Hindlimb muscle (tissue), 1 donor: ENCODE data around the gene NCF1. TPM values are rescaled to one million over a fixed set of nuclear protein-coding genes. Genes with fewer than 3 reads are reported as not detected.
"Not testable (repeated sequence)": the region's sequence is repeated elsewhere in the genome, so short reads cannot be mapped to it uniquely, and the experiment has no call there.

Experiments used
- DNase-seq: peaks from one replicate; pipeline ENCODE4 v3.0.0-alpha.2; 2013
- polyA plus RNA-seq: library from polyadenylated mRNA; unstranded; fragments of 120-200 nt; gene quantifications from one replicate; pipeline ENCODE4 v1.2.1, GENCODE V29; 2013; ENCODE audit not compliant: insufficient read length

The NCF1 gene
- 1.6 TPM for polyA plus RNA-seq

DNA sequence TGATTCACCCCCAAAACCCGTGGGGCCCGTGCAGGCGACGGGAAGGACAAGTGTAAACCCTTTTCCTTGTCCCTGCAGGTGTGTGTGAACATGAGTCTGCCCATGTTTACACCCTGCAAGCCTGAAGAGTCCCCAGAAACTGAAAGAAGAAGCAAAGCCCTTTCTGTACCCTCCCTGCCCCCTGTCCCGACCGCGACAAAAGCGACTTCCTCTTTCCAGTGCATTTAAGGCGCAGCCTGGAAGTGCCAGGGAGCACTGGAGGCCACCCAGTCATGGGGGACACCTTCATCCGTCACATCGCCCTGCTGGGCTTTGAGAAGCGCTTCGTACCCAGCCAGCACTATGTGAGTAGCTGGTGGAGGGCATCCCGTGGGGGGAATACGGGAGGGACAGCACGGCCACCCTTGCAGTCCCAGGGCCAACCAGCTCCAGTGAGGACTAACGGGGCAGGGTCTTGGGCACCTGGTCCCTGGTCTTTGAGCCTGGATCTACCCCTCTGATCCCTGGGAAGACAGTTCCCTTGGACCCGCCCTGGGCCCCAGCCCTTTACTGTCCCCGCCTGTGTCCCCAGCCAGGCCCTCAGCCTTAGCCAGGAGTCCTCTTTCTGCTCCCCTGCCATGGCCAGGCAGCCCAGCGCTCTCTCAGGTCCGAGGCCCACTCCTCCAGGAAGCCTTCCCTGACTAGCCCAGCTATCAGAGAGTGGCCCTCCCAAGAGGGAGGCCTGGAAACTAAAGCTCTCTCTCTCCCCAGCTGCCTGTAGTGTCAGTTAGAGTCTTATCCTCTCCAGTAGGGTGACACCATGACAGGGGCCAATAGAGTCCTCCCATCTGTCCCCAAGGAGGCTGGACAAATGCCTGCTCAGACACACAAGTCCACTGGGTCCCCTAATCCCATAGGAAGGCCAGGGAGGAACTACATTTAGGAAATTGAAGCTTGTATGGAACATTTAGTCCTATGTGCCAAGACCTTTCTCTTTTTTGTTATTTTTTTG, at the start of gene NCF1:
Gene NCF1, plus strand, starts transcription at position 252 of the 991 bp plus-strand sequence. Its CDS starts 21 bp downstream, at position 273.
- not testable (repeated sequence) for DNase-seq

DNA sequence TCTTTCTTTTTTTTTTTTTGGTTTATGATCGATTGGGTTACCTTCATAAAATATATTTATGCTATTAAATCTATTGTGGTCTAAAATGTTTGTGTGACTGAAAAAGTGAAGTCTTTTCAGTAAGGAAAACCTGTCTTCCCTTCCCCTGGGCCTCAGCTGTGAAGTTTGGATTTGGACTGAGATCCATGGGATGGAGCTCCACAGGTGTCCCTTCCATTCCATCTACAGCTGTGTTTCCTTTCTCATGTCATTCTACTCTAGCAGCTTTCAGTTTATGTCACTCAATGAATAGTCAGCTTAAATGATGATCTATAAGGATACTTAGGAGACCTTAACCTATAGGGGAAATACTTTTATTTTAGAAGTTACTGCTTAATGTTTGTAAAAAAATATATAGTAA, 48.0 kb upstream of the NCF1 start:
- DNase-seq = no peak

DNA sequence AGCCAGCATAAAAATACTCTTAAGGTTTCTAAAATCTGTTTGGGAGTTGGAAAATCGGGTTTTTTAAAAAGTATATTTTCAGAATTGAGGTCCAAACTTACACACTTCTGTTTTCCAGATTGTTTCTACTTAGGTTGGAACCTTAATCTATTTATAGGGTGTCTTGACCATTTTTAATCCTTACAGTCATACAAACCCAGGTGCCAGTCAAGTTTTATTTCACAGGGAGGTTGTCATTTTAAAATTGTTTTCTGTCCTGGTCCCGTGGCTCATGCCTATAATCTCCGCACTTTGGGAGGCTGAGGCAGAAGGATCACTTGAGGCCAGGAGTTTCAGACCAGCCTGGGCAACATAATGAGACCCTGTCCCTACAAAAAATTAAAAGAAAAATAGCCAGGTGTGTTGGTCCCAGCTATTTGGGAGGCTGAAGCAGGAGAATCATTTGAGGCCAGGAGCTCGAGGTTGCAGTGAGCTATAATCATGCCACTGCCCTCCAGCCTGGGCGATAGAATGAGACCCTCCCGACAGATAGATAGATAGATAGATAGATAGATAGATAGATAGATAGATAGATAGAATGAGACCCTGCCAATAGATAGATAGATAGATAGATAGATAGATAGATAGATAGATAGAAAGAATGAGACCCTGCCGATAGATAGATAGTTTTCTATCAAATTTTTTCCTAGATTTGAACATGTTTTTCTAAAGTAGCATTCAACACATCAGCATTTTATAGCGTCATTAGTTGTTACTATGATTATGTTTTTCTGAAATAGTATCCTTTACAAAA, 47.3 kb upstream of the NCF1 start:
- no peak for DNase-seq

DNA sequence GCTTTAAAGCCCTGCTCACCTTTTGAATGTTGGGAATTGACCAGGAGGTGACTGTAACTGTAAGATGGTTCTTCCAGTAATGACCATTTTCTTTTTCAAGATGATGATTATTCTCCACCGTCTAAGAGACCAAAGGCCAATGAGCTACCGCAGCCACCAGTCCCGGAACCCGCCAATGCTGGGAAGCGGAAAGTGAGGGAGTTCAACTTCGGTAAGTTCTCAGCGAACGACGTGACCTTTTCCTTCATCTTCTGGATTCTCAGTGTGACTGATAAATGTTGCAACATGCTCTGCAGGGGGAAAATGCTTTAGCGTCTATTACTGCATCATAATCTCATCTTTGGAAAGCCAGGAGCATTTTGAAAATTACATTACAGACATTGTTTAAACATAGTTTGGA, 45.1 kb upstream of the NCF1 start:
- DNase-seq = not testable (repeated sequence)

DNA sequence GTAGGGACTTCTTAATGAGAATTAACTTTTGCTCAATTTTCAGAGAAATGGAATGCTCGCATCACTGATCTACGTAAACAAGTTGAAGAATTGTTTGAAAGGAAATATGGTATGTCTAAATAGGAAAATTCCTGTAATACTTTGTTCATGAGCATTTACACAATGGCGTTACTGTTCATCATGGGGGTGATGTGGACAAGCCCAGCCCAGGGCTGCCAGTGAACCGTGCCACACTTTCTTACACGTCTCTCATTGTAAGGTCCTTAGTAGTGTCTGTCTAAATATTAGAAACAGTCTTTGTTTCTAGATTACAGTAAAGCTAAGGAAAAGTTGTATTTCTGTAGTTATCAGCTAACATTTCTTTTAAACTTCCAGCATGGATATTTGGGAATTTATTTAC, 43.6 kb upstream of the NCF1 start:
- DNase-seq = not testable (repeated sequence)

DNA sequence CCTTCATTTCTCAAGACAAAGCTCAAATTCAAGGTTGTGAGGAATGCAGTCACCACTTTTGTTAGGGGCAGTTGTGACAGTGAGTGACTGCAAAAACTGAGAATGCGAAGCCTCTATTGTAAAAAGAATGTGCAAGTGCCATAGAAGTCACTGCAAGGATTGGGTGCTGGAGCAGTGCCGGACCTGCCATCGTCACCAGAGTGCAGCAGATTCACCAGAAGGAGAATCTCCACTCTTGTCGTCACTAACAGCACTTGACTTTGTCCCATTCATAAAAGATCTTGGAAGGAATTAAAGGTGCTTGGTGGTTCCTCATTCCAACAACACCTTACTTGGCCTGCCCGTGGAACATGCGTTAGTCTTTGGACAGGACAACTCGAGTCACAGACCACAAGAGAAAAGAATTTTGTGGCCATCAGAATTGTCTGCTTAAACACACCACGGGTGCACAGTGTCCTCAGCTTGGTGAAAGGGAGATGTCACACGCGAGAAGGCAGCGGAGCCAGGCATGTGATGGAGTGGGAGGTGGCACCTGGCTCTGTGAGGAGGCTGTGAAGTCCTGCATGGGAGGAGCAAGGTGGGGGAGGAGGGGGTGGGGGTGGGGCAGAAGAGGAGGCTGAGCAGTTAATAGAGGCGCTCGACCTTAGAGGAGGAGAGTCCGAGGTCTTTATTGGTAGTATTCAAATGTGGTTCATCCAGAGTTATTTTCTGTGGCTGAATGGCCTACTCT, 33.7 kb upstream of the NCF1 start:
- not testable (repeated sequence) for DNase-seq

DNA sequence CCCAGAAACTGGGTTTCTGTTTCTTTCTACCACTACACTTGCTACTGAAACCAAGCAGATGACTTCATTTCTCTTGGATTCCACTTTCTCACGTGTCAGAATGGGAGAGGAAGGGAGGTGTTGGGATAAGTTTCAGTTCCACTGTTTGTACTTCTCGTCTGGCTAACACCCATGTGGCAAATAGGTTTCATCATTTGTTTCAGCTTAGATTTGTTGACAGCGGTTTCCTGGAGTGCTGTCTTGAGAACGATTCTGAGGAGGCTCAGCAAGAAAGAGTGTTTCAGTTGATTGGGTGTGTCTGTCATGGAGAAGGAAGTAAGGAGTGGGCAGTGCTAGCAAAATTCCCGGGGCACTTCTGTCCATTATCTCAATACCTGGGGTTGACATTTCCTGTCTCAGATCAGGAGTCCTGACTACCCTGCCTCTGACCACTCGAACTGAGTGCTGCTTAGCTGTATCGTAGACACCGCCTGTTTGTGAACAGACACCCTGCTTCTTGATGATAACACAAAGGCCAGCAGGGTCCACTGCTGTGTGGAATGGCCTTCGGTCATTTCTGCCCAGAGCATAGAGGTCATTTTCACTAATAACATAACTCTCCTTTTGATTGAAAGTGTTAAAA, 29.8 kb upstream of the NCF1 start:
- DNase-seq = not testable (repeated sequence)

DNA sequence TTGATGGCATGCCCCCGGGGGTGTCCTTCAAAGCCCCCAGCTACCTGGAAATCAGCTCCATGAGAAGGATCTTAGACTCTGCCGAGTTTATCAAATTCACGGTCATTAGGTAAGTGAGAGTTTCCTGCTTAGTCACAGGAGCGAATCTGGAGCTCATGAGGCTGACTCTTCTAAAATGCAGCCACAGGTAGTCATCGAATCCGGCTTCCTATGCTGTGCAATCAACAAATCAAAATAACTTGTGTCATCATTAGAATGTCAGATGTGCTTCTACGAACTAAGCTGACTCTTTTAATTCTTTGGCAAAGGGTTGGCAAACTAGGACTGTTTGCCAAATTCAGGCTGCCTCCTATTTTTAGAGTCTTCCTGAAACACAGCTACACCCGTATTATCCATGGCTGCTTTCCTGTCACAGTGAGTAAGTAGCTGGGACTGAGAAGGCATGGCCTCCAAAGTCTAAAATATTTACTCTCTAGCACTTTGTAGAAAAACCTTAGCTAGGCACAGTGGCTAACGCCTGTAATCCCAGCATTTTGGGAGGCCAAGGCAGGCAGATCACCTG, 19.8 kb upstream of the NCF1 start:
- not testable (repeated sequence) for DNase-seq

DNA sequence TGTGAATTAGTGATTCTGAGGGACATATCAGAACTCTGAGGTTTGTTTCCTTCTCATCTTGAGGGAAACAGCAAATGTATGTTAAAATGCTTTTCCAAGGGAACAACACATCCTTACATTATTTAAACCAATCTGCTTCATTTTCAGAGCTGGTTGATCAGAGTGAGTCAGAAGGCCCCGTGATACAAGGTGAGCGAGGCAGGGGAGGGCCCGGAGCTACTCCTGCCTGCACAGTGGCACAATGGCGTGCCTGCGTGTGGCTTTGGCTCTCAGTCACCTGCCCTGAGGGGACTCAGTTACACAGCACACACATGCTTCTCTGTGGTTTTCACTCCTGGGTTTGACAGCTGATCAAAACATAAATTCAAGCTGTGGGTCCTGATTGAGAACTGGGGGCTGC, 17.1 kb upstream of the NCF1 start:
- DNase-seq = not testable (repeated sequence)

DNA sequence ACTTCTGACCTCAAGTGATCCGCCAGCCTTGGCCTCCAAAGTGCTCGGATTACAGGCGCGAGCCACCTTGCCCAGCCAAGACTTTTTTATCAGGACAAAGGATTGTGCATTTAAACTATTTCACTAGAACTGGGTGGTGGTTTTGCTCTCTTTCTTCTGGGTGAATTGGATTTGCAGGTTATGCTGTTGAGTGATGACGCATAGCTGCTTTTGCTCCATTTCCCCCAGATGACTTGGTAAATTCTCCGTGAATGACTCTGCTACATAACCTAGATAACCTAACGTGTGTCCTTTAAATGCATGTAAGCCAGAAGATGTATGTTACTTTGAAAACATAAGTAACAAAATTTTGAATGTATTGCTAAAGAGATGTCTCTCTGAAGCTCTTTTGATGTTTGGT, 15.5 kb upstream of the NCF1 start:
- not testable (repeated sequence) for DNase-seq

DNA sequence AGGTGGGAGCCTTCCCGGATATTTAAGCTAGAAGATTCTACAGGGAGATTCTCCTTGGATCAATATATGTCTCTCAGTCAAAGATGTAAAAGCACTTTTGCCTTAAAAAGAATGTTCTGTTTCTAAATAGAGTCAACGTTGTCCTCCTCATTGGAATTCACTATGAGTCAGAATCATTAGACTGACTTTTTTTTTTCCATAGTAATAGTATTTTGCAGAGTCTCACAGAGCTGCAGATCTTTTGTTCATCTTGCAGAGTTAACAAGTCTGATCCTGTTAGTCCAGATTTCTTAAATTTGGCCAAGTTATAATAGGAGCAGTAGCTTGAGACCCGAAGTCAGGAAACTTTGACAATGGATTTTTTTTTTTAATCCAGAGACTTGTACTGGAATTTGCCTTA, 14.8 kb upstream of the NCF1 start:
- not testable (repeated sequence) for DNase-seq

DNA sequence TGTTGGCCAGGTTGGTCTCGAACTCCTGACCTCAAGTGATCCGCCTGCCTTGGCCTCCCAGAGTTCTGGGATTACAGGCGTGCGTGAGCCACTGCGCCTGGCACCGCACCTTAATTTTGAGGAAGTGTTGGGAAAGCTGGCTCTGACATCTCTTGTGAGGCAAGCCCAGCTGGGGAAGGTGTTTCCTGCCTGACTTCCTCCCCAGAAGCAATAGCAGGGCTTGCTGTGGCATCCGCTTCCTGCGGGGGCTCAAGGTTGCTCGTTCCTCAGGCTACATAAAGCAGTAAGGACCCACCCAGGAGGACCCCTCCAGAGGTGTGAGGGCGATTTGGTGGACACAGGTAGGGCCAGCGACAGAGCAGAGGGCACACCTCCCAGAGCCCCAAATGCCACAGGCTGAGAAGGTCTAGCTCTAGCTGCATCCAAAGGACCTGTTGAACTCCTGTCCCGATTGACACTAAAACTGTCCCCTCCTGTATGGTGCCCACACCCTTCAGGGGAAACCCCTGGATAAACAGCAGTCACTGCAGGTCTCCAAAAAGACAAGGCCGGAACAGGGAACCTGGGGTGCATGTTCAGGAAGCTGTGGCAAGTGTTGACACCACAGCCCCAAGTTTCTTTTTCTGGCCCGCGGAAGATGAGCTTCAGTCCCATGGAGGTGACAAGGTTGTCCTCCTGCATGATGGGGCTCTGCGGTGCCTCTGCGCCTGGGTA, 8.4 kb upstream of the NCF1 start:
- DNase-seq = not testable (repeated sequence)

DNA sequence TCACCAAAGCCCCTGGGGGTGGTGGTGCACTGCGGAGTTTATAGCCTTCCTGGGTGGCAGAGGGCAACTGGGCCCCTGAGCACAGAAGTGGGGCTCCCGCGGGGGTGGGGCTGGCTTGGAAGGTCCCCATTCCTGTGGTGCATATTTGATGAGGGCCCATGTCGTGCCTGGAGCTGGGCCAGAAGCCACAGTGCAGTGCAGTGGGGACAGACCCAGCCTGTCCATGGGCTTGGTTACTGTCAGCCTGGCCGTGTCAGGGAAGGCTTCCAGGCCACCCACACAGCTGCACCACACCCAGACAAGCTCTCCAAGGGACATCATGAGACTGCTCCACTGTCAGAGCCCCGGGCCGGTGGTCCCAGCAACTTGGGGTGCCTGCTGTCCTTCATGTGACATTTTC, 7.3 kb upstream of the NCF1 start:
- not testable (repeated sequence) for DNase-seq

DNA sequence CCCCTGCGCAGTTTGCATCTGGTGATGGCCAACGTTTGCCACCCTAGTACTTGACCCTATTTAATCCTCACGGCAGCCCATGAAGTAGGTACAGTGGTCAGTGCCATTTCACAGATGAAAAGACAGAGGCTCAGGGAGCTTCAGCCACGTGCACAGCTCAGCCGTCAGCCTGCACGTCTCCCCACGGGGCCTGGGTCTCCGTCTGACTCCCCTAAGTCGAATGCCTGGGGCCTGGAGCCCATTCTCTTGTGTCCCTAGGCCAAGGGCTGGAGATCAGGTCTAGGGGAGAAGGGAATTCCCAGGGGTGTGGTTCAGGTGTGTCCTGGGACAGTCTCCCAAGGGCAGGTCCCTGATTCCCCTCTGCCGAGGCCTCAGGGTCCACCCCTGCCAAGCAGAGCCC, 6.8 kb upstream of the NCF1 start:
- DNase-seq = not testable (repeated sequence)

DNA sequence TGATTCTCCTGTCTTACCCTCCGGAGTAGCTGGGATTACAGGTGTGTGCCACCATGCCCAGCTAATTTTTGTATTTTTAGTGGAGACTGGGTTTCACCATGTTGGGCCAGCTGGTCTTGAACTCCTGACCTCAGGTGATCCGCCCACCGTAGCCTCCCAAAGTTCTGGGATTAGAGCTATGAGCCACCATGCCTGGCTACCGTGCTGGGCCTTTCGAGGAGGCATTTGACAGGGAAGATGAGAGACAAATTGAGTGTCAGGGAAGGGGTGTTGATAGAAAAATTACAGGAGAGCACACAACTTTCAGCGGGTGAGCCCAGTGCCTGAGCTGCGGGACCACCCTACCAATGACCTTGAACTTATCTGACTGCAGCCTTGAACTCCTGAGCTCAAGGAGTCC, 3.7 kb upstream of the NCF1 start:
- not testable (repeated sequence) for DNase-seq

DNA sequence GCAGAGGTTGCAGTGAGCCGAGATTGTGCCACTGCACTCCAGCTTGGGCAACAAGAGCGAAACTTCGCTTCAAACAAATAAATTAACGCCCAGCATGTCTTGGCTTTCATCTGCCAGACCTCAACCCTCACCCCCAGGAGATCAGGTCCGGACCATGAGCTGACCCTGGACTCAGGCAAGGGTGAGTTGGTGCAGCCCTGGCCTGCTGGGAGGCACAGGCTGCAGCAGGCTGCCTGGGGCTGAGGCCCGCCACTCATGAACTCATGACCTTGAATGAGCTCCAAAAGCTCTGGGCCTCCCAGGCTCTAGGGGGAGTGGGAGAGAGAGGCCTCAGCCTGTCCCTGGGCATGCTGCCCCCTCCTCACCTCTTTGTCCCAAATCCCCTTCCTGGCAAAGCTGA, 1.7 kb upstream of the NCF1 start:
- not testable (repeated sequence) for DNase-seq

DNA sequence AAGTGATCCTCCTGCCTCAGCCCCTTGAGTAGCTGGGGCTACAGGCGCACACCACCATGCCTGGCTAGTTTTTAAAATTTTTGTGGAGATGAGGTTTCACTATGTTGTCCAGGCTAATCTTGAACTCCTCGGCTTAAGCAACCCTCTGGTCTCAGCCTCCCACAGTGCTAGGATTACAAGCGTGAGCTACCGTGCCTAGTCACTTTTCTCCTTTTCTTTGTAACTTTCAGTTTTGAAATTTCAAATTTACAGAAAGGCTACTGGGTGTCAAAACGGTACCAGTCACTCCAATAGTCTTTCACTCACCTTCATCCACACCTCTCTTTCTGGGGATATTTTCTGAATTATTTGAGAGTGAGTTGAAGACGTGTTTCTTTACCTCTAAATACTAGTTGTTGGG, 1.3 kb downstream of the NCF1 start:
- not testable (repeated sequence) for DNase-seq

DNA sequence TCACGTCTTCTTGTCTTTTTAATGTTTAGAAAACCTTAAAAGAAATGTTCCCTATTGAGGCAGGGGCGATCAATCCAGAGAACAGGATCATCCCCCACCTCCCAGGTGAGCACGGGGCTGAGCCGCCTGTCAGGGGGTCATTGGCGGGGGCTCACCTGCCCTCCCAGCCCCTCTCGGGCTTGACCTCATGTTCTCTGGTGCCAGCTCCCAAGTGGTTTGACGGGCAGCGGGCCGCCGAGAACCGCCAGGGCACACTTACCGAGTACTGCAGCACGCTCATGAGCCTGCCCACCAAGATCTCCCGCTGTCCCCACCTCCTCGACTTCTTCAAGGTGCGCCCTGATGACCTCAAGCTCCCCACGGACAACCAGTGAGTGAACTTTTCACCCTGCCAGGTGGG, 5.2 kb downstream of the NCF1 start:
- DNase-seq = not testable (repeated sequence)

DNA sequence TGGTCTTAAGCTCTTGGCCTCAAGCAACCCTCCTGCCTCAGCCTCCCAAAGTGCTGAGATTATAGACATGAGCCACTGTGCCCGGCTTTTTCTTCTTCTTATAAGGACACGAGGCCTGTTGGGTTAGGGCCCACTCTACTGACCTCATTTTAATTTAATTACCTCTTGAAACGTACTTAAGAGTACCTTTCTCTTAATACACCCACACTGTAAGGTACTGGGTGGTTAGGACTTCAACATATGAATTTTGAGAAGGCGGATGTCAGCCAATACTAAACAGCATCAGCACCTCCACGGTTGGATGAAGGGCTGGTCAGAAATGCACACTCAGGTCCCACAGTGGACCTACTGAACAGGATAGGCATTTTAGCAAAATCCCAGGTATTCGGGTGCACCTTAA, 7.9 kb downstream of the NCF1 start:
- DNase-seq = not testable (repeated sequence)

DNA sequence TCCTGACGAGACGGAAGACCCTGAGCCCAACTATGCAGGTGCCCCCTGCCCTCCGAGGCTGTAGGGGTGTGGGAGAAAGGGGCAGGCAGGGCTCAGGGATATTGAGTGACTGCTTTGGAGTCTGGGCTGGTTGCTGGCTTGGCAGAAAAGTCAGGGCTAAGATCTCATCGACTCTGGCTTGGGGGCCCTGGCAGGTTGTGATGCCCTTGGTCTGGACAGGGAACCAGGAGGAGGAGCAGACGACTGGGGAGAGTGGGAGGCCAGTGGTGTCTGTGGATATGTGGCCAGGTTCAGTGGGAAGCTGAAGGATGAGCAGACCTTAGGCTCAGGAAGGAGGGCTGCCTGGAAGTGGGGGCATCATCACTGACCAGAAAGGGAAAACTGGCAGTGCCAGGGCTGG, 9.8 kb downstream of the NCF1 start:
- DNase-seq = not testable (repeated sequence)
